ENCODE results near the gene GABRQ.
"Not testable (repeated sequence)": the region's sequence is repeated elsewhere in the genome, so short reads cannot be mapped to it uniquely, and the experiment has no call there.

The GABRQ gene

GRCh38 chrX:152658302-152658701 lies 20.6 kb downstream of the GABRQ start:
- DNase-seq (ENCODE audit: low read depth in 2 of 2) = no peak

- no peak for DNase-seq (ENCODE audit: low read depth in 2 of 2)
Measured at GRCh38 chrX:152663086-152663485, 25.4 kb downstream of the GABRQ start.

- DNase-seq (ENCODE audit: low read depth in 2 of 2) = no peak
Measured at GRCh38 chrX:152674135-152674534, 36.4 kb downstream of the GABRQ start.

- DNase-seq (ENCODE audit: low read depth in 2 of 2) = not testable (repeated sequence)
Measured at GRCh38 chrX:152674652-152675051, 37.0 kb downstream of the GABRQ start.

- not testable (repeated sequence) for DNase-seq (ENCODE audit: low read depth in 2 of 2)
Measured at GRCh38 chrX:152681012-152681411, 43.3 kb downstream of the GABRQ start.

- DNase-seq (ENCODE audit: low read depth in 2 of 2) = not testable (repeated sequence)
Measured at GRCh38 chrX:152697952-152698931, 60.5 kb downstream of the GABRQ start, which contains the start of gene MAGEA3. Gene MAGEA3 (plus strand): TSS chrX:152698794. CDS start chrX:152700833, 2,039 bp downstream.

- not testable (repeated sequence) for DNase-seq (ENCODE audit: low read depth in 2 of 2)
Measured at GRCh38 chrX:152700390-152700789, 62.7 kb downstream of the GABRQ start.

- DNase-seq (ENCODE audit: low read depth in 2 of 2) = not testable (repeated sequence)
Measured at GRCh38 chrX:152706500-152706899, 68.8 kb downstream of the GABRQ start.
